ENCODE measurements around the gene LARGE1.
A peak's percentile ranks its signal among the peaks of the same experiment; 100 is the strongest.
"Not testable (repeated sequence)": the region's sequence is repeated elsewhere in the genome, so short reads cannot be mapped to it uniquely, and the experiment has no call there.

The LARGE1 gene

GRCh38 chr22:33593818-33594217, 326.5 kb downstream of the LARGE1 start:
- no peak for DNase-seq (ENCODE audit: low spot score)

- DNase-seq (ENCODE audit: low spot score): no peak
Observed at GRCh38 chr22:33591946-33592345, 328.3 kb downstream of the LARGE1 start.

- no peak for DNase-seq (ENCODE audit: low spot score)
Observed at GRCh38 chr22:33589297-33589696, 331.0 kb downstream of the LARGE1 start.

GRCh38 chr22:33588860-33589259, 331.4 kb downstream of the LARGE1 start:
- DNase-seq (ENCODE audit: low spot score): no peak

DNA sequence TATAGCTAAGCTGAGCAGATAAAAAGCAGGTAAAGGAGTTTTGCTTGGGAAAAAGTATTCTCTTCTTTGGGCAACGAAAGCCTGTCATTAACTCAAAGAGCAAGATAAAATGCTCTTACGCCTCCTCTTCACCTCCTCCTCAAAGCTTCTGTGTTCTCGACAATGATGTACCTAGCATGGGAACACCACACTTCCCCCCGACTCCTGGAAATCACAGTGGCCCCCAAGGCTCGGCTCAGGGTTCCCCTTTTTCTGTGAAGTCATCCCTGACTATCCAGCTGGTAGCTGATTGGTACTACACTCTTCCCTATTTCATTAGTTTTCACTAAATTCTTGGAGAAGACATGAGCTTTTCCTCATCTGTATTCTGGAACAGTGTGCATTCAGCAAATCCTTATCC, 336.1 kb downstream of the LARGE1 start:
- no peak for DNase-seq (ENCODE audit: low spot score)

- no peak for DNase-seq (ENCODE audit: low spot score)
Observed at GRCh38 chr22:33582822-33583400, 337.4 kb downstream of the LARGE1 start.

- no peak for DNase-seq (ENCODE audit: low spot score)
Observed at GRCh38 chr22:33580310-33580709, 340.0 kb downstream of the LARGE1 start.

DNA sequence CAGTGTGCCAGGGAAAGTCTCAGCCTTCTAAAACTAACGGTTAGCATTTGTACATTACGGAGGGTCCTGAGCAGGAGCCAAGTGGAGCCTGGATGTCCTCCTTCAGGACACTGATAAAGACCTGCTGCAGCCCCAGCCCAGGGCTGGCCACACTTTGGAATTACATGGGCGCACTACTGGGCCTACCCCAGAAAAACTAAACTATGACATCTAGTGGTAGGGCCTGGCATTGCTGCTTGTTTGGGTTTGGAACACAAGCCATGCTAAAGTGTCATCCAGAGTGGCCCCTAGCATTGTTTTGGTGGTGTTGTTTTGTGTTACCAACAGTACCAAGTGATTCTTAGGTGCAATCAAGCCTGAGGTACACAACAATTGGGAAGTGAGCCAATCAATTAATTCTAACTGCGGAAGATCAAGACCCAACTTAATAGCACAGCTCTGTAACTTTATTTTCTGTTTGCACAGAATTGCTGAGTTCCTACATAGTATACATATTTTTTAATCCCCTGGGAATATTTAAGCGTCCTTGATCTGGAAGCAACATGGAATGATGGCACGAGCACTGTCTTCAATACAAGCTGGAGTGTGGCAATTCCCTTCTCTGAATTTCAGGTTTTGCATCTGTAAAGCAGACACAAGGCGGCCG, 340.7 kb downstream of the LARGE1 start:
- DNase-seq (ENCODE audit: low spot score): peak; percentile 84

- no peak for DNase-seq (ENCODE audit: low spot score)
Observed at GRCh38 chr22:33578752-33579151, 341.5 kb downstream of the LARGE1 start.

DNA sequence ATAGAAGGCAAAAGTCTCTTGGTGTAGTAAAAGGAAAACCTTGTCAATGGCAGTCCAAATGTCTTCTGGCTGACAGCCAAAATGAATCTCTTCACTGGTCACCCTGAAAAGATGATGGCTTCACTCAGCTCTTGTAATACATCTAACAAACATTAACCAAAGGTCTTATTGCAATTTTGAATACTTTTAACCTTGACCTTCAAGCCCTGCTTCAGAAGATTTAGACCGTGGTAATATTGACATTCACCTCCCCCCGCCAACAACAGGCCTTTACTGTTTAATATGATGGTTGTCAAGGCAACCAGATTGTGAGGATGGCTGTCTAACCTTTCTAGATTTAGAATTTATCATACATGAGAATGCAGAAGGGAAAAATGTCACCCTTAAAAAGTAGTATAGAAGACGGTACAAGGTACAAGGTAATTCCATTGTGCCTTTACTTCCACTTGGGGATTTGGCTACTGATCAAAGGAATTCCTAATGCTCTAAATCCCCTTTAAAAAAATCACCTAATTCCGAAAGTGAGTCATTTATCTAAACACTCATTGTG, 342.3 kb downstream of the LARGE1 start:
- DNase-seq (ENCODE audit: low spot score): no peak

GRCh38 chr22:33576205-33576604, 344.1 kb downstream of the LARGE1 start:
- DNase-seq (ENCODE audit: low spot score): no peak

- no peak for DNase-seq (ENCODE audit: low spot score)
Observed at GRCh38 chr22:33575771-33576170, 344.5 kb downstream of the LARGE1 start.

DNA sequence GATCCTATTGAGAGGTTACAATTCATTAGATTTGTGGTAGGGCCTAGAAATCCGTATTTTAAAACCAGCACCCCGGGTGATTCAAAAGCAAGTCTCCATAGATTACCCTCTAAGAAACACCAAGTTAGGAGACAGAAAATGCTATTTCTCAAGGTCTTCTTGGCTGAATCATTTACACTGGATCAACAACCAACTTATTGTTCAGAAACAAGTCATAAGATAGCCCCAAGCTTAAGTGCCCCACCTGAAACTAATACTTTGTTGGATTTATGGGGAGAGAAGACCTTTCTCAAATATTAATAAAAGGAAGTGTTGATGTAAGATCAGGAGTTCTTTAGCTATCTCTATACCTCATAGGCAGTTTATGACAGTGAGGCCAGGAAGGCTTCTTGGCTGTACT, 345.2 kb downstream of the LARGE1 start:
- no peak for DNase-seq (ENCODE audit: low spot score)

DNA sequence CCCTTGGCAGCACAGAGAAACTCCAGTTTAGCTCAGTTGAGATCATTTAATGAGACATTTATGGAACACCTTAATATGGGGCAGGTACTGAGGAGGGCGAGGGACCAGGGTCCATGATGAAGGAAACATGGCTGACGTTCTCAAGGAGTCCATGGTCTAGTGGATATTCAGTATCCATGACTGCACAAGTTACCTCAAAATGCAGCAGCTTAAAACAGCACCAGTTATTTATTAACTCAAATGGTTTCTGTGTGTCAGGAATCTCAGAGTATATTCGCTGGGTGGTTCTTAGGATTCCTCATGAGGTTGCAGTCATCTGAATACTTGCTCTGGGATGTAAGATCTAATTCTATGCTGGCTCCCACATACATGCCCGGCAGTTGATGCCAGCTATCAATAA, 346.8 kb downstream of the LARGE1 start:
- DNase-seq (ENCODE audit: low spot score): no peak

DNA sequence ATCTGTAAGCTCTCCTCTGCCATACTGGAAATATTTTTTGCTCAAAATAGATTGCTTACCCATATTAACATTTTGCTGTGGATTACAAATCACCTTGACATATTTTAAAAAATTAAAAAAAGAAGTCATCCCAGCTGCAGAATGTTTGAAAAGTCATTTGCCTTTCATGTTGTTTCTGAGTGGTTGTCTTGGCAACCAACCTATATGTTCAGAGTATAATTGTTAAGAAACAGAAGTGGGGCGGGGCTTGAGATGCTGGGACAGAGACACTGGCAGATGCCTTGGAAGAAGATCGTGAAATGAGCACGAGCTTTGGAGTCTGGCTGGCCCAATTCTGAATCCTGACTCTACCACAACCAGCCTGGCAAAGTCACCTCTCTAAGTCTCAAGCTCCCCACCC, 348.2 kb downstream of the LARGE1 start:
- DNase-seq (ENCODE audit: low spot score): no peak

DNA sequence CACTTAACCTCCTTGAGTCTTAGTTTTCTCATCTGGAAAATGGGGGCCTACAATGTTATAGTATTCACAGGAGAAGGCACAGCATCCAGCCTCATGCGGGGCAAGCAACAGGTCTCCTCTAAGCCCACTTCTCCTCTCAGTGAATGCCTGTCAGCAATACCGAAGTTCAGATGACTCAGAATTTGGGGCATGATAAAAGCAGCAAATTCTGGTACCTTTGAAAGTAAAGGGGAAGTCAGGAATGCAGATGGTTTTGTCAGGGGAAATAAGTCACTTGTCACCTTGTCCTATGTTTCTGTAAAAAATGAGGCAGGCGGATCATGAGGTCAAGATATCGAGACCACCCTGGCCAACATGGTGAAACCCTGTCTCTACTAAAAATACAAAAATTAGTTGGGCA, 350.2 kb downstream of the LARGE1 start:
- DNase-seq (ENCODE audit: low spot score): no peak

DNA sequence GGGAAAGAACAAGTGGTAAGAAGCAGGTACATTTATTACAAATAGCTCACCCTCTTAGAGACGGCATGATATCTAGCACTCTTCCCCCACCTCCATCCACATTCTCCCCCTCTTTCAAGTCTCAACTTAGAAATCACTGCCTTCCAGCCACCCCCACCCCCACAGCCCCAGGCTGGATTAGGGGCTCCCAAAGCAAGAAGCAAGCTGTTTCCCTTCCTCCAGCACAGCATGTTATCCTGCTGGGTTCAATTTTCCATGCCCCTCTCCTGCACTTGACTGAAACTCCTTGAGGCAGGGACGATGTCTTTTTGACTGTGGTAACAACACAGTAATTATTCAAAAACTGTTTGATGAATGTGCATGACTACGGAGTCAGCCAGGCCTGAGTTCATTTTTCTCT, 350.7 kb downstream of the LARGE1 start:
- DNase-seq (ENCODE audit: low spot score): no peak

DNA sequence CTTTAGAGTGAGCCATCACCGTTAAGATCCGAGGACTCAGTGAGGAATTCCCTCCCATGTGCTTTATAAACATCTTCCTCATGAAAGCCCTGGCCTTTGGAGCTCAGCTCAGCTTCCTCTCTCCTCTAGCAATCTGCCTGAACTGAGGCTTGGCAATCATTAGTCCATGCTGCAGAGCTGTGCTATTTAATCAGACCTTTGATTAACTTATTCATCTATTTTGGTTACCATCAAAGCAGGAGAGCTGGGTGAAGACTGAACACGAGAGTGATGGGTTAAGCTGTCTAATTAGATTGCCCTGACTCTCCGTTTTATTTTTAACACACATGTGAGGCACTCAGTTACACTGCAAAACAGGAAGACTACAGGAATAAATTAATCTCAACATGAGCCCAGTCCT, 351.3 kb downstream of the LARGE1 start:
- DNase-seq (ENCODE audit: low spot score): no peak

- DNase-seq (ENCODE audit: low spot score): not testable (repeated sequence)
Observed at GRCh38 chr22:33566495-33566894, 353.8 kb downstream of the LARGE1 start.

DNA sequence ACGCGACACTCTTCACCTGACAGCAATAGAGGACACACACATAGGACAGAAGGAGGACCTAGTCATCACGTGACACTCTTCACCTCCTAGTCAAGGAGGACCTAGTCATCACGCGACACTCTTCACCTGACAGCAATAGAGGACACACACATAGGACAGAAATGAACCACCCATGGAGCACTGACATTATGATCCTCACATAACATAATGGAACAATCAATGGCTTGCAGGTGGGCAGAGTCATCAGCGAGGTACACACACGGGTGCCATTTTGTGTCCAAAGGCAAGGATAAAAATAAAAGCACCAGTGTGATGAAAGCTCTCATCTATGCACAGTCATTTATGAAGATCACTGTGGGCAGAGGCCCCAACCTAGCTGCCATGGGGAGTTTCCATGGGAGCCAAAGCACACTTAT, 354.7 kb downstream of the LARGE1 start:
- DNase-seq (ENCODE audit: low spot score): no peak

- DNase-seq (ENCODE audit: low spot score): no peak
Observed at GRCh38 chr22:33564683-33565082, 355.6 kb downstream of the LARGE1 start.

GRCh38 chr22:33563220-33563964, 356.9 kb downstream of the LARGE1 start:
- no peak for DNase-seq (ENCODE audit: low spot score)

DNA sequence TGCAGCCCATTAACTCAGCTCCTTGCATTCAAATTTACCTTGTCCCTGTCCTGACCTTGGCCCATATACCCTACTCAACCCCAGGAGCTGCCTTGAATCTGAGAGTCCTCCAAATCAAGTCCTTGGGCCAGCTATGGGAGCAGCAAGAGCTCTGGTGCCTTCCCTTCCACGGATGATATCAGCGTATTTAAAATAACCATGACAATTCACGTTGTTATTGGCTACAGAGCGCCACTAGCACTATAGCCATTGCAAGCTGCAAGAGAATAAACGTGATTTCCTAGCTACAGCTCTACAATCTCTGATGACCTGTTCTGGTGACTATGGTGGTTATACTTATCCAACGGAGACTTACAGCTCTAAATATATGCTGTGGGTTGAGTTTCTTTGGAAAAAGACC, 357.8 kb downstream of the LARGE1 start:
- no peak for DNase-seq (ENCODE audit: low spot score)

Measured in GM03348 (cell line).